ENCODE measurements around the gene ART4.

- TF ChIP-seq CTCF (IDR thresholded peaks at IDR 0.05; ENCODE audit: extremely low read depth in 1 of 2, insufficient read depth in 1 of 2, low read depth in 1 of 2, low read length in 2 of 2) (no peak), POLR2A (IDR thresholded peaks at IDR 0.05; ENCODE audit: low read depth, low read length) (no peak), JUN (IDR thresholded peaks at IDR 0.05; ENCODE audit: borderline replicate concordance, insufficient read depth, insufficient read length, low read depth) (no peak)
Observed at GRCh38 chr12:14777271-14777670, 66.1 kb downstream of the ART4 start.
